ENCODE measurements around the gene LDB3. TPM values are rescaled to one million over a fixed set of nuclear protein-coding genes. Genes with fewer than 3 reads are reported as not detected.
A peak's percentile ranks its signal among the peaks of the same experiment; 100 is the strongest.

The LDB3 gene
- total and polyA plus RNA-seq, 2 of the 8 experiments (the other 6 are each of a cell fraction or from before 2014, with no cell fraction given) = 0.20 to 0.43 TPM

GRCh38 chr10:86775056-86775869, 107.0 kb downstream of the LDB3 start:
- DNase-seq (ENCODE audit: low read depth in 1 of 2, low spot score in 2 of 2) (no peak), FAIRE-seq (no peak)
- Histone ChIP-seq H3K4me2 (ENCODE audit: insufficient read depth in 1 of 2, low read depth in 2 of 2, low read length in 2 of 2) (peak overlapping the region; percentile 0 to 19; a peak in 1 of 4 replicates), H3K23me2 (ENCODE audit: low read depth, low read length) (no peaks in the 10 kb centered on the region), H4K91ac (replicated peaks; ENCODE audit: insufficient read length, low read length) (no peak overlapping the region), H3K4me1 (replicated peaks in 1 of 4; ENCODE audit: control insufficient read depth in 3 of 4, insufficient read depth in 4 of 4, low read length in 3 of 4) (peaks cover 6 to 14% (median 9%) of the 10 kb centered on the region in 4 experiments; a peak in 6 of 7 replicates), H2BK15ac (ENCODE audit: low read length) (no peak overlapping the region), H2BK5ac (ENCODE audit: low read depth, low read length) (no peak overlapping the region; the same call in 1 of the 2 replicates), H4K20me1 (replicated peaks in 1 of 2; ENCODE audit: control insufficient read depth in 1 of 2, insufficient read depth in 2 of 2, low read length in 2 of 2) (peaks cover 10 to 12% of the 10 kb centered on the region in 2 experiments), H3K14ac (ENCODE audit: insufficient read length) (no peak overlapping the region), H3K79me2 (ENCODE audit: control insufficient read depth in 1 of 2, insufficient read depth in 2 of 2, low read length in 2 of 2) (peaks cover 31 to 100% of the 10 kb centered on the region in 2 experiments), H4K5ac (ENCODE audit: insufficient read length, low read depth, low read length) (no peak overlapping the region), H2AK5ac (ENCODE audit: low read depth, low read length) (no peak overlapping the region), H3K36me3 (ENCODE audit: control insufficient read depth in 2 of 4, insufficient read depth in 4 of 4, low read length in 3 of 4) (peaks cover 0 to 3% (median 0%) of the 10 kb centered on the region in 4 experiments; a peak in 1 of 8 replicates), H2AFZ (ENCODE audit: low read length) (no peak overlapping the region), H3K56ac (replicated peaks; ENCODE audit: insufficient read length, low read depth, low read length) (no peak overlapping the region), H2BK20ac (ENCODE audit: low read length) (no peak overlapping the region), H3K27me3 (replicated peaks in 1 of 4; ENCODE audit: control insufficient read depth in 3 of 4, extremely low read depth in 1 of 4, insufficient read depth in 3 of 4, low read length in 3 of 4) (no peaks in the 10 kb centered on the region), H3K4me3 (ENCODE audit: extremely low read depth in 1 of 4, insufficient read depth in 2 of 4, low read depth in 3 of 4, low read length in 4 of 4) (no peak overlapping the region), H2BK120ac (replicated peaks; ENCODE audit: low read depth, low read length) (no peak overlapping the region), H3K9ac (replicated peaks in 1 of 4; ENCODE audit: extremely low read depth in 1 of 4, low read depth in 3 of 4, low read length in 3 of 4) (0 out of 7 replicates have a peak overlapping the region, but pooled peaks of 1 of the 4 experiments have one; percentile 4), H3K4ac (replicated peaks; ENCODE audit: insufficient read length, low read depth, low read length) (no peak overlapping the region), H2BK12ac (ENCODE audit: low read depth, low read length) (no peak overlapping the region), H3K23ac (ENCODE audit: insufficient read length) (no peak overlapping the region), H3K27ac (ENCODE audit: low read depth, low read length) (no peak overlapping the region), H3K79me1 (ENCODE audit: low read depth, low read length) (peaks cover under 1% of the 10 kb centered on the region; the same call in 1 of the 2 replicates), H3K18ac (ENCODE audit: extremely low read depth, low read length) (no peak overlapping the region), H3K9me3 (ENCODE audit: insufficient read depth in 2 of 2, low read depth in 1 of 2, low read length in 1 of 2) (no peaks in the 10 kb centered on the region), H4K8ac (ENCODE audit: extremely low read depth, insufficient read depth, low read length) (no peak overlapping the region)
- CTCF ChIA-PET (ENCODE audit: partially characterized antibody) = interaction anchor here (0.6 to 1.4 kb wide), 4 partner anchors 23 to 90 kb away, joined by 3 to 4 read pairs (median 3); no protein-coding TSS in a partner anchor
- TF ChIP-seq CBX8 (IDR thresholded peaks at IDR 0.05; ENCODE audit: borderline replicate concordance, low read depth, low read length) (no peak), CBX5 (IDR thresholded peaks at IDR 0.05; ENCODE audit: low read depth, low read length) (no peak), CHD1 (IDR thresholded peaks at IDR 0.05; ENCODE audit: low read depth, low read length) (no peak), SIN3A (conservative IDR thresholded peaks at IDR 0.05 in 1 of 2, IDR thresholded peaks at IDR 0.05 in 1 of 2; ENCODE audit: low read depth in 1 of 2, low read length in 2 of 2) (no peak), EGR1 (IDR thresholded peaks at IDR 0.05; ENCODE audit: borderline replicate concordance, low read depth, low read length) (no peak), PHF8 (conservative IDR thresholded peaks at IDR 0.05; ENCODE audit: low read depth, low read length) (no peak), SIRT6 (IDR thresholded peaks at IDR 0.05; ENCODE audit: low read length) (no peak)
- 82% methylated on average over 6 of the region's 6 CpGs; no CpG with 5 or more reads in 1 of the 2 experiments for WGBS, 2 experiments (ENCODE audit: extremely low coverage in 1 of 2, insufficient coverage in 1 of 2, insufficient read length in 1 of 2, insufficient replicate concordance in 2 of 2, low coverage in 1 of 2, low lambda C conversion rate in 2 of 2, missing lambda C conversion rate in 1 of 2)
- POLR2A ChIA-PET (ENCODE audit: partially characterized antibody) = interaction anchor here (1.2 to 1.9 kb wide), 5 partner anchors 10 to 19 kb away, joined by 3 to 7 read pairs (median 4); partner anchors contain the start of gene BMPR1A

Measured in H1 (cell line).